HEK293 (cell line): ENCODE data around the gene OR7G2.

Experiments used
- CTCF ChIA-PET: fragments of 350-600 bp; formaldehyde crosslinking; extraction: SDS; loops from one replicate; lab custom pipeline; 2021; ENCODE audit warnings: antibody characterized with exemption; lab: Yijun Ruan, JAX
- POLR2A ChIA-PET: fragments of 300-600 bp; formaldehyde crosslinking; extraction: SDS; loops from one replicate; lab custom pipeline; 2020; ENCODE audit warnings: antibody characterized with exemption, inconsistent platforms; lab: Yijun Ruan, JAX
- H3K27ac ChIP-seq: fragments of 200-500 bp; sonication (Bioruptor generic); 2 replicates; pipeline ENCODE4 v1.5.1; 2014; ENCODE audit warnings: low read depth, low read length, control low read depth, inconsistent platforms; ENCODE audit errors: extremely low read depth
- H3K36me3 ChIP-seq, 2 experiments: fragments of 200-500 bp in 1 of 2; sonication (Bioruptor generic) in 1 of 2; 1 replicate in 1 of 2; 2 replicates in 1 of 2; pipeline ENCODE4 v1.5.1; 2014 to 2017; ENCODE audit warnings: inconsistent platforms in 2 of 2, low read length in 2 of 2; ENCODE audit not compliant: control insufficient read depth in 2 of 2, insufficient read depth in 1 of 2
- H3K4me1 ChIP-seq: fragments of 200-500 bp; sonication (Bioruptor generic); 2 replicates; pipeline ENCODE4 v1.5.1; 2014; ENCODE audit warnings: mild to moderate bottlenecking, low read length, inconsistent platforms; ENCODE audit not compliant: control insufficient read depth, insufficient read depth
- H3K4me3 ChIP-seq: 2 replicates; pipeline ENCODE4 v1.5.1; 2011; ENCODE audit warnings: low read depth, mild to moderate bottlenecking, control low read depth, low read length, moderate library complexity
- H3K9me3 ChIP-seq: fragments of 200-500 bp; sonication (Bioruptor generic); 2 replicates; pipeline ENCODE4 v1.5.1; 2014; ENCODE audit warnings: low read depth, low read length, inconsistent platforms; ENCODE audit not compliant: control insufficient read depth, insufficient read depth
- BCL11A ChIP-seq: fragments of 450-650 bp; formaldehyde crosslinking; IDR thresholded peaks from 2 replicates; pipeline ENCODE4 v1.5.1; 2016; ENCODE audit warnings: low read depth, missing biosample characterization, missing genetic modification characterization
- BCL11B ChIP-seq: fragments of 450-650 bp; formaldehyde crosslinking; IDR thresholded peaks from 2 replicates; pipeline ENCODE4 v1.5.1; 2016; ENCODE audit warnings: low read depth, missing biosample characterization, missing genetic modification characterization
- GLIS2 ChIP-seq: fragments of 450-650 bp; formaldehyde crosslinking; IDR thresholded peaks from 2 replicates; pipeline ENCODE4 v1.5.1; 2016; ENCODE audit warnings: missing biosample characterization, missing genetic modification characterization
- HOXA7 ChIP-seq: sonication (generic); formaldehyde crosslinking; IDR thresholded peaks from 2 replicates; pipeline ENCODE4 v1.8.1; 2022; ENCODE audit warnings: missing genetic modification reagents, borderline replicate concordance
- HOXD13 ChIP-seq: sonication (generic); formaldehyde crosslinking; IDR thresholded peaks from 2 replicates; pipeline ENCODE4 v1.8.0; 2022; ENCODE audit warnings: missing genetic modification reagents, borderline replicate concordance
- MZF1 ChIP-seq: fragments of 450-650 bp; formaldehyde crosslinking; IDR thresholded peaks from 2 replicates; pipeline ENCODE4 v1.5.1; 2017; ENCODE audit warnings: missing biosample characterization, missing genetic modification characterization, borderline replicate concordance
- PRDM10 ChIP-seq: fragments of 450-650 bp; formaldehyde crosslinking; IDR thresholded peaks from 2 replicates; pipeline ENCODE4 v1.5.1; 2016; ENCODE audit warnings: missing biosample characterization, missing genetic modification characterization
- ZBTB44 ChIP-seq: fragments of 450-650 bp; IDR thresholded peaks from 2 replicates; pipeline ENCODE4 v1.5.1; 2018; ENCODE audit warnings: missing biosample characterization, mild to moderate bottlenecking, missing genetic modification characterization
- ZEB2 ChIP-seq: fragments of 450-650 bp; formaldehyde crosslinking; IDR thresholded peaks from 2 replicates; pipeline ENCODE4 v1.5.1; 2016; ENCODE audit warnings: missing biosample characterization, missing genetic modification characterization
- ZNF19 ChIP-seq: fragments of 450-650 bp; formaldehyde crosslinking; IDR thresholded peaks from 2 replicates; pipeline ENCODE4; 2016; ENCODE audit warnings: missing biosample characterization, missing genetic modification characterization, low read depth
- ZNF221 ChIP-seq: fragments of 450-650 bp; formaldehyde crosslinking; IDR thresholded peaks from 2 replicates; pipeline ENCODE4 v1.5.1; 2017; ENCODE audit warnings: missing biosample characterization, missing genetic modification characterization, borderline replicate concordance
- ZNF223 ChIP-seq: fragments of 450-650 bp; formaldehyde crosslinking; IDR thresholded peaks from 2 replicates; pipeline ENCODE4 v1.5.1; 2016; ENCODE audit warnings: missing biosample characterization, missing genetic modification characterization
- ZNF513 ChIP-seq: fragments of 450-650 bp; IDR thresholded peaks from 2 replicates; pipeline ENCODE4 v1.5.1; 2018; ENCODE audit warnings: missing biosample characterization, missing genetic modification characterization
- ZNF561 ChIP-seq: fragments of 450-650 bp; IDR thresholded peaks from 2 replicates; pipeline ENCODE4 v1.5.1; 2018; ENCODE audit warnings: missing biosample characterization, missing genetic modification characterization, borderline replicate concordance
- ZNF621 ChIP-seq: fragments of 450-650 bp; formaldehyde crosslinking; IDR thresholded peaks from 2 replicates; pipeline ENCODE4 v1.5.1; 2017; ENCODE audit warnings: missing biosample characterization, missing genetic modification characterization
- ZNF830 ChIP-seq: fragments of 450-650 bp; IDR thresholded peaks from 2 replicates; pipeline ENCODE4 v1.5.0; 2018; ENCODE audit warnings: missing biosample characterization, missing genetic modification characterization, low read depth, mild to moderate bottlenecking, moderate library complexity
- ZSCAN23 ChIP-seq: fragments of 450-650 bp; formaldehyde crosslinking; IDR thresholded peaks from 2 replicates; pipeline ENCODE4 v1.5.1; 2016; ENCODE audit warnings: missing biosample characterization, missing genetic modification characterization
- TF ChIP-seq, protein P1 (sequence below): fragments of 450-650 bp; formaldehyde crosslinking; IDR thresholded peaks from 2 replicates; pipeline ENCODE4; 2016; ENCODE audit warnings: missing biosample characterization, missing genetic modification characterization
- TF ChIP-seq, protein P2 (sequence below): fragments of 450-650 bp; formaldehyde crosslinking; IDR thresholded peaks from 2 replicates; pipeline ENCODE4 v1.5.1; 2017; ENCODE audit warnings: missing biosample characterization, missing genetic modification characterization

The OR7G2 gene

DNA sequence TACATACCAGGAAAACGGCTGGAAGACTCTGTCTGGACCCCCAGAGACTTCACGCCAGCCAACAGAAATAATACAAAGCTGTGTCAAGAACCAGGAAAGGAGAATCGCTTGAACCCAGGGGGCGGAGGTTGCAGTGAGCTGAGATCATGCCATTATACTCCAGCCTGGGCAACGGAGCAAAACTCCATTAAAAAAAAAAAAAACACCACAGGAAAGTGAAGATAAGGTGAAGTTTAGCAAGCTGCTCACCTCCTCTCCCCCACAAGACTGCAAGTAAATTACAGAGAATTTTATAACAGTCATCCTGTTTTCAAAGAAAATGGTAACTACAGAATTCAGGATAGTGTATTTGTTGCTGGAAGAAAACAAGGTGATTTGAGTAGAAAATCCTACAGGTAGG, 9.3 kb upstream of the OR7G2 start (continued):
- TF ChIP-seq PRDM10 (tag by site-specific recombination) = no peak
- no peak for TF ChIP-seq ZNF19 (tag by site-specific recombination)
- TF ChIP-seq, all 188 proteins: peak for 0

- no peaks in the 10 kb centered on the region for H3K9me3 ChIP-seq
- TF ChIP-seq ZNF221 (tag by site-specific recombination) = no peak
- no peak for TF ChIP-seq ZNF561 (tag by site-specific recombination)
- no peak for TF ChIP-seq ZBTB44
- no peak for TF ChIP-seq ZSCAN23 (tag by site-specific recombination)
- TF ChIP-seq, protein P1, sequence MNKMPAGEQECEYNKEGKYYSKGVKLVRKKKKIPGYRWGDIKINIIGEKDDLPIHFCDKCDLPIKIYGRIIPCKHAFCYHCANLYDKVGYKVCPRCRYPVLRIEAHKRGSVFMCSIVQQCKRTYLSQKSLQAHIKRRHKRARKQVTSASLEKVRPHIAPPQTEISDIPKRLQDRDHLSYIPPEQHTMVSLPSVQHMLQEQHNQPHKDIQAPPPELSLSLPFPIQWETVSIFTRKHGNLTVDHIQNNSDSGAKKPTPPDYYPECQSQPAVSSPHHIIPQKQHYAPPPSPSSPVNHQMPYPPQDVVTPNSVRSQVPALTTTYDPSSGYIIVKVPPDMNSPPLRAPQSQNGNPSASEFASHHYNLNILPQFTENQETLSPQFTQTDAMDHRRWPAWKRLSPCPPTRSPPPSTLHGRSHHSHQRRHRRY (tag by site-specific recombination) = no peak
- no peak for TF ChIP-seq ZNF621
- no peak for TF ChIP-seq ZNF513 (tag by site-specific recombination)
- TF ChIP-seq BCL11B (tag by site-specific recombination) = no peak
- TF ChIP-seq MZF1 (tag by site-specific recombination) = no peak
- TF ChIP-seq, protein P2, sequence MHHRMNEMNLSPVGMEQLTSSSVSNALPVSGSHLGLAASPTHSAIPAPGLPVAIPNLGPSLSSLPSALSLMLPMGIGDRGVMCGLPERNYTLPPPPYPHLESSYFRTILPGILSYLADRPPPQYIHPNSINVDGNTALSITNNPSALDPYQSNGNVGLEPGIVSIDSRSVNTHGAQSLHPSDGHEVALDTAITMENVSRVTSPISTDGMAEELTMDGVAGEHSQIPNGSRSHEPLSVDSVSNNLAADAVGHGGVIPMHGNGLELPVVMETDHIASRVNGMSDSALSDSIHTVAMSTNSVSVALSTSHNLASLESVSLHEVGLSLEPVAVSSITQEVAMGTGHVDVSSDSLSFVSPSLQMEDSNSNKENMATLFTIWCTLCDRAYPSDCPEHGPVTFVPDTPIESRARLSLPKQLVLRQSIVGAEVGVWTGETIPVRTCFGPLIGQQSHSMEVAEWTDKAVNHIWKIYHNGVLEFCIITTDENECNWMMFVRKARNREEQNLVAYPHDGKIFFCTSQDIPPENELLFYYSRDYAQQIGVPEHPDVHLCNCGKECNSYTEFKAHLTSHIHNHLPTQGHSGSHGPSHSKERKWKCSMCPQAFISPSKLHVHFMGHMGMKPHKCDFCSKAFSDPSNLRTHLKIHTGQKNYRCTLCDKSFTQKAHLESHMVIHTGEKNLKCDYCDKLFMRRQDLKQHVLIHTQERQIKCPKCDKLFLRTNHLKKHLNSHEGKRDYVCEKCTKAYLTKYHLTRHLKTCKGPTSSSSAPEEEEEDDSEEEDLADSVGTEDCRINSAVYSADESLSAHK = no peak
- TF ChIP-seq ZEB2 = no peak
- TF ChIP-seq ZNF830 = no peak
- no peak for TF ChIP-seq ZNF223
- TF ChIP-seq HOXA7 (CRISPR knock-in tag) = no peak
- TF ChIP-seq GLIS2 (tag by site-specific recombination) = no peak
- TF ChIP-seq HOXD13 (CRISPR knock-in tag) = no peak
- TF ChIP-seq BCL11A = no peak
- no peak within 1 kb of the TSS for H3K27ac ChIP-seq
- no peaks in the 10 kb centered on the region for H3K36me3 ChIP-seq
- ChIA-PET CTCF (no interaction called here), POLR2A (no interaction called here)
- no peak within 1 kb of the TSS for H3K4me3 ChIP-seq
- H3K4me1 ChIP-seq = no peaks in the 10 kb centered on the region
Observed at GRCh38 chr19:9115307-9115813, 8.1 kb upstream of the OR7G2 start, which contains the start of gene OR7G1. TSS of gene OR7G1 (minus strand) at chr19:9115763. CDS start at chr19:9115763, 0 bp downstream.
